GM12878 (cell line): ENCODE measurements around the gene PTPRJ. TPM values are rescaled to one million over a fixed set of nuclear protein-coding genes. Genes with fewer than 3 reads are reported as not detected.

Experiments
- ATAC-seq: fragments of 200-7000 bp; cut with Tn5 transposase; 3 replicates; pipeline ENCODE4 v1.9.1; 2020; ENCODE audit warnings: mild to moderate bottlenecking, moderate library complexity
- BruUV-seq: library from RNA; stranded (reverse); fragments of 400-500 nt; replicated peaks from 2 replicates; lab custom pipeline; 2021; lab: Mats Ljungman, UMichigan
- CTCF ChIA-PET: fragments of 300-600 bp; sonication (Branson Sonifier 250); formaldehyde crosslinking; extraction: SDS; loops from one replicate; lab custom pipeline; 2021; ENCODE audit warnings: inconsistent platforms; lab: Yijun Ruan, JAX
- POLR2A ChIA-PET: fragments of 350-600 bp; formaldehyde crosslinking; extraction: SDS; loops from one replicate; lab custom pipeline; 2021; ENCODE audit warnings: inconsistent platforms; lab: Charles Lee
- RAD21 ChIA-PET: fragments of 300-600 bp; sonication (Branson Sonifier 250); formaldehyde crosslinking; loops from one replicate; lab custom pipeline; 2023; ENCODE audit warnings: antibody characterized with exemption; ENCODE audit not compliant: unreplicated experiment; lab: Charles Lee
- SMC1A ChIA-PET: fragments of 300-600 bp; sonication (Branson Sonifier 250); formaldehyde crosslinking; loops from one replicate; lab custom pipeline; 2023; ENCODE audit not compliant: unreplicated experiment, uncharacterized antibody; lab: Charles Lee
- DNase-seq: peaks from one replicate; pipeline ENCODE4 v3.0.0-alpha.2; 2011; ENCODE audit warnings: low read depth, low spot score
- FAIRE-seq: peaks from 3 replicates; lab custom pipeline; 2011; peaks lifted over from hg19 to GRCh38; lab: Jason Lieb, UNC
- H2AFZ ChIP-seq: 2 replicates; pipeline ENCODE4 v1.6.0; 2011; ENCODE audit warnings: low read depth, low read length, control low read depth; ENCODE audit not compliant: control insufficient read depth
- H3K27ac ChIP-seq: 2 replicates; pipeline ENCODE4 v1.5.1; 2011; ENCODE audit warnings: control low read depth; ENCODE audit not compliant: control insufficient read depth, insufficient read depth
- H3K27me3 ChIP-seq, 2 experiments: replicated peaks in 1 of 2; 2 replicates each; pipeline versions ENCODE4 v1.6.0 to v1.6.1; 2011; ENCODE audit warnings: low read length in 1 of 2; ENCODE audit not compliant: control insufficient read depth in 2 of 2, insufficient read depth in 2 of 2
- H3K36me3 ChIP-seq, 2 experiments: 2 replicates each; pipeline ENCODE4 v1.5.1; 2011; ENCODE audit warnings: low read length in 1 of 2; ENCODE audit not compliant: control insufficient read depth in 2 of 2, insufficient read depth in 2 of 2
- H3K4me1 ChIP-seq: 2 replicates; pipeline ENCODE4 v1.6.1; 2011; ENCODE audit warnings: mild to moderate bottlenecking, low read length, moderate library complexity, mixed read lengths; ENCODE audit not compliant: control insufficient read depth, insufficient read depth
- H3K4me2 ChIP-seq: 2 replicates; pipeline ENCODE4 v1.6.0; 2011; ENCODE audit warnings: control low read depth; ENCODE audit not compliant: control insufficient read depth, insufficient read depth
- H3K4me3 ChIP-seq: fragments of 200-600 bp; sonication (generic); 2 replicates; pipeline ENCODE4 v1.5.1; 2016
- H3K79me2 ChIP-seq: 2 replicates; pipeline ENCODE4 v1.6.0; 2011; ENCODE audit warnings: low read length; ENCODE audit not compliant: control insufficient read depth, insufficient read depth
- H3K9ac ChIP-seq: 2 replicates; pipeline ENCODE4 v1.8.0; 2011; ENCODE audit warnings: low read length, control low read depth, mixed read lengths; ENCODE audit not compliant: control insufficient read depth, insufficient read depth
- H3K9me3 ChIP-seq: replicated peaks from 3 replicates; pipeline ENCODE4 v1.5.1; 2011; ENCODE audit warnings: mild to moderate bottlenecking, low read length; ENCODE audit not compliant: control insufficient read depth, insufficient read depth
- H4K20me1 ChIP-seq: 2 replicates; pipeline ENCODE4 v1.6.0; 2011; ENCODE audit not compliant: control insufficient read depth, insufficient read depth
- ATF2 ChIP-seq: IDR thresholded peaks from 2 replicates; pipeline ENCODE4 v1.6.1; 2012; ENCODE audit warnings: low read length, inconsistent platforms
- CBFB ChIP-seq: IDR thresholded peaks from 2 replicates; pipeline ENCODE4 v1.6.1; 2016; ENCODE audit warnings: antibody characterized with exemption, low read depth
- EED ChIP-seq: sonication (generic); IDR thresholded peaks from 2 replicates; pipeline ENCODE4 v1.6.1; 2016; ENCODE audit warnings: antibody characterized with exemption, low read depth
- FOXM1 ChIP-seq: IDR thresholded peaks from 2 replicates; pipeline ENCODE4 v1.6.1; 2012; ENCODE audit warnings: low read depth, mild to moderate bottlenecking, inconsistent platforms, low read length, moderate library complexity
- JUNB ChIP-seq: IDR thresholded peaks from 2 replicates; pipeline ENCODE4 v1.6.1; 2016; ENCODE audit warnings: antibody characterized with exemption, mild to moderate bottlenecking
- MEF2A ChIP-seq: IDR thresholded peaks from 2 replicates; pipeline ENCODE4 v1.6.1; 2011; ENCODE audit warnings: low read depth, mild to moderate bottlenecking, low read length, moderate library complexity; ENCODE audit not compliant: insufficient read depth
- RUNX3 ChIP-seq: IDR thresholded peaks from 2 replicates; pipeline ENCODE4 v1.6.1; 2012; ENCODE audit warnings: low read length, inconsistent platforms
- WGBS: methylation state at CpG from one replicate; pipeline ENCODE4 v1.1.6; 2016; ENCODE audit warnings: low lambda C conversion rate; ENCODE audit not compliant: insufficient replicate concordance, insufficient coverage; ENCODE audit errors: missing lambda C conversion rate; 5-methylcytosine and 5-hydroxymethylcytosine counted together
- in situ Hi-C: fragments of 300-500 bp; cut with MboI; formaldehyde crosslinking; loops from 9 replicates; pipeline ENCODE4 v1.14.3; 2018; ENCODE audit warnings: mixed read lengths
- intact Hi-C: fragments of 100-400 bp; cut with micrococcal nuclease; formaldehyde crosslinking; loops from one replicate; pipeline ENCODE4 v1.14.2; 2022; ENCODE audit not compliant: unreplicated experiment
- polyA plus RNA-seq, 11 experiments: library from polyadenylated mRNA; depleted of rRNA in 4 of 11; unstranded in 6 of 11; stranded (reverse) in 5 of 11; fragments of >200 nt; fragmentation: Nextera tagmentation in 4 of 11; fragmentation: Illumina TruSeq in 1 of 11; extraction: Ambion mirVana in 4 of 11; extraction: Trizol in 1 of 11; gene quantifications; 1 replicate in 1 of 11; 2 replicates in 10 of 11; pipeline versions ENCODE4 v1.2.1 to v1.2.3, GENCODE V29; 2011 to 2016; ENCODE audit warnings: inconsistent platforms in 2 of 11, missing spikeins in 2 of 11, low read depth in 1 of 11
- total RNA-seq, 4 experiments: library from RNA; depleted of rRNA in 3 of 4; stranded (reverse); fragments of >200 nt in 3 of 4; fragmentation: Illumina TruSeq in 1 of 4; extraction: Trizol in 1 of 4; gene quantifications; 2 replicates each; pipeline versions ENCODE4 v1.2.1 to v1.2.3, GENCODE V29; 2013 to 2021

PTPRJ gene
- total and polyA plus RNA-seq, 10 of the 15 experiments (the other 5 are each of a cell fraction or from before 2014, with no cell fraction given) = 0.22 to 22.4 (median 7.4) TPM

GRCh38 chr11:48018528-48019216 is 38.3 kb downstream of the PTPRJ start:
- FAIRE-seq (no peak), ATAC-seq (no peak), DNase-seq (no peak)
- Histone ChIP-seq H3K79me2 (peaks cover 39% of the 10 kb centered on the region), H4K20me1 (no peaks in the 10 kb centered on the region), H2AFZ (peak overlapping the region; percentile 45), H3K4me1 (peaks cover 69% of the 10 kb centered on the region), H3K4me2 (peak overlapping the region; percentile 70), H3K9ac (peak overlapping the region; percentile 59), H3K27me3 (no peaks in the 10 kb centered on the region), H3K27ac (peak overlapping the region; percentile 88), H3K36me3 (no peaks in the 10 kb centered on the region), H3K4me3 (peak overlapping the region; percentile 50), H3K9me3 (no peaks in the 10 kb centered on the region; the same call in 2 of the 3 replicates)
- RAD21 ChIA-PET = interaction anchor here (1.2 to 2.8 kb wide), 3 partner anchors 13 to 90 kb away, joined by 4 to 19 read pairs (median 6); no protein-coding TSS in a partner anchor
- POLR2A ChIA-PET = interaction anchor here (1.0 to 1.4 kb wide), 2 partner anchors 12 to 34 kb away, joined by 3 to 10 read pairs; no protein-coding TSS in a partner anchor
- peak; percentile 82 for TF ChIP-seq RUNX3
- TF ChIP-seq CBFB = 0 out of 2 replicates have a peak, but pooled peaks have one; percentile 17
- 0 out of 2 replicates have a peak, but pooled peaks have one; percentile 23 for TF ChIP-seq EED
- TF ChIP-seq FOXM1 = 0 out of 2 replicates have a peak, but pooled peaks have one; percentile 16
- TF ChIP-seq JUNB = peak; percentile 17; the same call in 1 of the 2 replicates
- no peak; the same call in 1 of the 2 replicates for TF ChIP-seq ATF2
- no peak for TF ChIP-seq MEF2A
- in situ Hi-C loops = no loop called here
- CTCF ChIA-PET = interaction anchor here (1.4 to 3.0 kb wide), 5 partner anchors 13 to 165 kb away, joined by 3 to 14 read pairs (median 6); no protein-coding TSS in a partner anchor
- SMC1A ChIA-PET = interaction anchor here (1.1 to 2.9 kb wide), 9 partner anchors 9 to 84 kb away, joined by 3 to 12 read pairs (median 8); no protein-coding TSS in a partner anchor
- intact Hi-C loops = no loop called here
- WGBS = 65% methylated on average over 15 of the region's 15 CpGs
- BruUV-seq = no TSS peak
